Neural progenitor cell (in vitro differentiated cells): ENCODE results near the gene VAV3. TPM values are rescaled to one million over a fixed set of nuclear protein-coding genes. Genes with fewer than 3 reads are reported as not detected.

Source experiments
- DNase-seq: peaks from one replicate; pipeline ENCODE4 v3.0.0-alpha.2; 2016; ENCODE audit warnings: low spot score
- H2AFZ ChIP-seq: fragments of 200-600 bp; sonication (generic); replicated peaks from 2 replicates; pipeline ENCODE4 v1.6.1; 2016; ENCODE audit warnings: antibody characterized with exemption
- H3F3A ChIP-seq: fragments of 200-600 bp; sonication (generic); 2 replicates; pipeline ENCODE4 v1.6.1; 2016; ENCODE audit warnings: antibody characterized with exemption, low read depth
- H3K27ac ChIP-seq: fragments of 200-600 bp; sonication (generic); 2 replicates; pipeline ENCODE4 v1.5.1; 2016; ENCODE audit warnings: mild to moderate bottlenecking
- H3K27me3 ChIP-seq: fragments of 200-600 bp; sonication (generic); 2 replicates; pipeline ENCODE4 v1.6.1; 2016; ENCODE audit warnings: mild to moderate bottlenecking, moderate library complexity
- H3K36me3 ChIP-seq: fragments of 200-600 bp; sonication (generic); 2 replicates; pipeline ENCODE4 v1.5.1; 2016
- H3K4me1 ChIP-seq: fragments of 200-600 bp; sonication (generic); 2 replicates; pipeline ENCODE4 v1.6.1; 2016; ENCODE audit warnings: mixed run types
- H3K4me2 ChIP-seq: fragments of 200-600 bp; sonication (generic); 2 replicates; pipeline ENCODE4 v1.6.1; 2016
- H3K4me3 ChIP-seq: fragments of 200-600 bp; sonication (generic); 2 replicates; pipeline ENCODE4 v1.5.1; 2016
- H3K79me2 ChIP-seq: fragments of 200-600 bp; sonication (generic); 2 replicates; pipeline ENCODE4 v1.6.1; 2016; ENCODE audit warnings: low read depth
- H3K9ac ChIP-seq: fragments of 200-600 bp; sonication (generic); 2 replicates; pipeline ENCODE4 v1.6.1; 2016
- H3K9me3 ChIP-seq: fragments of 200-600 bp; sonication (generic); 2 replicates; pipeline ENCODE4 v1.5.1; 2016; ENCODE audit warnings: low read depth
- H4K20me1 ChIP-seq: fragments of 200-600 bp; sonication (generic); 2 replicates; pipeline ENCODE4 v1.6.1; 2016; ENCODE audit warnings: low read depth
- H3K27ac Mint-ChIP-seq: 3 replicates; pipeline ENCODE4 v1.8.0; 2021; ENCODE audit warnings: mixed read lengths
- H3K27me3 Mint-ChIP-seq: 2 replicates; pipeline ENCODE4 v1.8.0; 2022; ENCODE audit warnings: low read depth, mild to moderate bottlenecking, inconsistent platforms, moderate library complexity, mixed read lengths; ENCODE audit not compliant: insufficient read depth
- H3K36me3 Mint-ChIP-seq: 3 replicates; pipeline ENCODE4 v1.8.0; 2021; ENCODE audit warnings: mixed read lengths
- H3K4me1 Mint-ChIP-seq: 3 replicates; pipeline ENCODE4 v1.8.0; 2021; ENCODE audit warnings: mixed read lengths
- H3K4me3 Mint-ChIP-seq: 3 replicates; pipeline ENCODE4 v1.8.0; 2021; ENCODE audit warnings: mild to moderate bottlenecking, moderate library complexity, mixed read lengths
- H3K9me3 Mint-ChIP-seq: 3 replicates; pipeline ENCODE4 v1.8.0; 2020; ENCODE audit warnings: mixed read lengths
- CTCF ChIP-seq: fragments of 200-600 bp; sonication (generic); IDR thresholded peaks from 2 replicates; pipeline ENCODE4 v1.5.1; 2017; ENCODE audit warnings: antibody characterized with exemption, mild to moderate bottlenecking
- EZH2 ChIP-seq: fragments of 200-600 bp; sonication (generic); IDR thresholded peaks from 2 replicates; pipeline ENCODE4 v1.6.1; 2017; ENCODE audit warnings: antibody characterized with exemption, mild to moderate bottlenecking, moderate library complexity
- EZH2phosphoT487 ChIP-seq: fragments of 200-600 bp; sonication (generic); IDR thresholded peaks from 2 replicates; pipeline ENCODE4 v1.6.1; 2017; ENCODE audit warnings: antibody characterized with exemption
- microRNA-seq: library from miRNA; unstranded; fragments of <30 nt; microRNA quantifications from one replicate; pipeline ENCODE4, GENCODE V29; 2016
- small RNA-seq: library from RNA; depleted of rRNA; stranded (forward); fragments of <200 nt; gene quantifications from one replicate; pipeline ENCODE3, GENCODE V24; 2015
- total RNA-seq: library from RNA; depleted of rRNA; stranded (reverse); fragments of >200 nt; gene quantifications from 2 replicates; pipeline ENCODE4 v1.2.3, GENCODE V29; 2015; ENCODE audit warnings: low replicate concordance

Gene VAV3
- total RNA-seq, 1 donor from 2014 or later: 1.7 TPM

- Histone ChIP-seq H3K4me2 (peak overlapping the region; percentile 17), H4K20me1 (no peaks in the 10 kb centered on the region), H3K27ac (peak overlapping the region; percentile 21), H3K4me1 (peaks cover 27% of the 10 kb centered on the region), H3F3A (peaks cover 23% of the 10 kb centered on the region), H3K79me2 (no peaks in the 10 kb centered on the region), H3K27me3 (no peaks in the 10 kb centered on the region), H3K36me3 (no peaks in the 10 kb centered on the region), H2AFZ (no peak overlapping the region), H3K9me3 (no peaks in the 10 kb centered on the region), H3K4me3 (no peak overlapping the region), H3K9ac (no peak overlapping the region)
- Mint-ChIP-seq H3K9me3 (peaks cover 3% of the 10 kb centered on the region), H3K36me3 (no peaks in the 10 kb centered on the region), H3K4me3 (no peak overlapping the region), H3K27me3 (peaks cover 4% of the 10 kb centered on the region), H3K4me1 (peaks cover 13% of the 10 kb centered on the region), H3K27ac (no peak overlapping the region)
- no peak for DNase-seq
- TF ChIP-seq EZH2 (no peak), CTCF (no peak), EZH2phosphoT487 (no peak)
Observed at GRCh38 chr1:107524301-107524700, 440.7 kb downstream of the VAV3 start.

- H3K27ac ChIP-seq: peak overlapping the region; percentile 21
- peaks cover 27% of the 10 kb centered on the region for H3K4me1 ChIP-seq
- Mint-ChIP-seq H3K27ac (no peak overlapping the region), H3K36me3 (no peaks in the 10 kb centered on the region), H3K4me3 (no peak overlapping the region), H3K27me3 (peaks cover 4% of the 10 kb centered on the region), H3K4me1 (peaks cover 13% of the 10 kb centered on the region), H3K9me3 (peaks cover 3% of the 10 kb centered on the region)
- H3K36me3 ChIP-seq: no peaks in the 10 kb centered on the region
- no peak overlapping the region for H2AFZ ChIP-seq
- H3K9me3 ChIP-seq: no peaks in the 10 kb centered on the region
- H3K4me3 ChIP-seq: no peak overlapping the region
- no peak overlapping the region for H3K9ac ChIP-seq
- H4K20me1 ChIP-seq: no peaks in the 10 kb centered on the region
- H3K27me3 ChIP-seq: no peaks in the 10 kb centered on the region
- H3K4me2 ChIP-seq: peak overlapping the region; percentile 17
- DNase-seq: peak; percentile 70
- TF ChIP-seq EZH2 (no peak), EZH2phosphoT487 (no peak), CTCF (no peak)
- H3F3A ChIP-seq: peaks cover 23% of the 10 kb centered on the region
- no peaks in the 10 kb centered on the region for H3K79me2 ChIP-seq
Observed at GRCh38 chr1:107523736-107524135, 441.2 kb downstream of the VAV3 start.

GRCh38 chr1:107523061-107523460 lies 441.9 kb downstream of the VAV3 start:
- Mint-ChIP-seq H3K4me1 (peaks cover 13% of the 10 kb centered on the region), H3K27me3 (peaks cover 4% of the 10 kb centered on the region), H3K36me3 (no peaks in the 10 kb centered on the region), H3K9me3 (peaks cover 3% of the 10 kb centered on the region), H3K4me3 (no peak overlapping the region), H3K27ac (no peak overlapping the region)
- H3K4me3 ChIP-seq: no peak overlapping the region
- TF ChIP-seq CTCF (no peak), EZH2phosphoT487 (no peak), EZH2 (no peak)
- no peak for DNase-seq
- no peaks in the 10 kb centered on the region for H3K9me3 ChIP-seq
- peaks cover 23% of the 10 kb centered on the region for H3F3A ChIP-seq
- H3K4me1 ChIP-seq: peaks cover 27% of the 10 kb centered on the region
- peak overlapping the region; percentile 21 for H3K27ac ChIP-seq
- H3K4me2 ChIP-seq: peak overlapping the region; percentile 17
- H3K27me3 ChIP-seq: no peaks in the 10 kb centered on the region
- no peak overlapping the region for H3K9ac ChIP-seq
- no peaks in the 10 kb centered on the region for H3K36me3 ChIP-seq
- H2AFZ ChIP-seq: no peak overlapping the region
- H4K20me1 ChIP-seq: no peaks in the 10 kb centered on the region
- no peaks in the 10 kb centered on the region for H3K79me2 ChIP-seq

Small RNAs within 50 kb of the gene (microRNA-seq; reads per million reads assigned to microRNA genes)
- gene MIR7852: not detected

Small RNAs within 50 kb of the gene (small RNA-seq; reads per million reads assigned to genes)
- not detected for gene MIR7852

Other genes with a start within 250 kb of the VAV3 start
- gene SLC25A24, start 235.2 kb upstream of the VAV3 start, total RNA-seq: 47.9 and 72.2 TPM in 2 replicates